IMR-90 (cell line): ENCODE results near the gene PLEKHG5. TPM values are rescaled to one million over a fixed set of nuclear protein-coding genes. Genes with fewer than 3 reads are reported as not detected.

Experiments used
- ATAC-seq: fragments of 200-7000 bp; cut with Tn5 transposase; 2 replicates; pipeline ENCODE4 v1.9.1; 2020; ENCODE audit warnings: low read depth, mild to moderate bottlenecking, moderate library complexity
- BruUV-seq: library from RNA; stranded (reverse); fragments of 400-500 nt; replicated peaks from 2 replicates; lab custom pipeline; 2021; lab: Mats Ljungman, UMichigan
- CTCF ChIA-PET: fragments of 300-600 bp; formaldehyde crosslinking; extraction: SDS; loops from one replicate; lab custom pipeline; 2021; ENCODE audit warnings: antibody characterized with exemption; lab: Yijun Ruan, JAX
- POLR2A ChIA-PET: fragments of 300-600 bp; sonication (Branson Sonifier 250); formaldehyde crosslinking; loops from one replicate; lab custom pipeline; 2022; ENCODE audit warnings: antibody characterized with exemption; ENCODE audit not compliant: unreplicated experiment; lab: Charles Lee
- DNase-seq: peaks from one replicate; pipeline ENCODE4 v3.0.0; 2013
- H2AFZ ChIP-seq: replicated peaks from 2 replicates; pipeline ENCODE3; 2013; ENCODE audit warnings: low read length, mild to moderate bottlenecking; ENCODE audit not compliant: poor library complexity
- H2AK5ac ChIP-seq: 2 replicates; pipeline ENCODE4 v1.6.1; 2013; ENCODE audit warnings: low read depth, low read length, inconsistent platforms
- H2AK9ac ChIP-seq: replicated peaks from 2 replicates; pipeline ENCODE3; 2013; ENCODE audit warnings: mild to moderate bottlenecking, low read depth, low read length, moderate library complexity; ENCODE audit not compliant: poor library complexity
- H2BK120ac ChIP-seq: 2 replicates; pipeline ENCODE4 v1.6.1; 2013; ENCODE audit warnings: low read depth, low read length, inconsistent platforms
- H2BK15ac ChIP-seq: 3 replicates; pipeline ENCODE4 v1.6.1; 2013; ENCODE audit warnings: low read depth, low read length, inconsistent platforms
- H2BK20ac ChIP-seq: 2 replicates; pipeline ENCODE4 v1.6.1; 2013; ENCODE audit warnings: low read depth, mild to moderate bottlenecking, inconsistent platforms, low read length, moderate library complexity
- H2BK5ac ChIP-seq: 2 replicates; pipeline ENCODE4 v1.6.1; 2013; ENCODE audit warnings: mild to moderate bottlenecking, low read depth, low read length, inconsistent platforms; ENCODE audit not compliant: poor library complexity, severe bottlenecking
- H3K14ac ChIP-seq: replicated peaks from 2 replicates; pipeline ENCODE4 v1.6.1; 2013; ENCODE audit warnings: low read depth, low read length, inconsistent platforms
- H3K18ac ChIP-seq: 2 replicates; pipeline ENCODE4 v1.6.1; 2013; ENCODE audit warnings: low read depth, low read length, control low read depth
- H3K23ac ChIP-seq: 2 replicates; pipeline ENCODE4 v1.6.1; 2013; ENCODE audit warnings: low read depth, low read length, inconsistent platforms
- H3K27ac ChIP-seq: 2 replicates; pipeline ENCODE4 v1.5.1; 2013; ENCODE audit warnings: mild to moderate bottlenecking, control low read depth, low read length; ENCODE audit not compliant: insufficient read depth
- H3K27me3 ChIP-seq: 2 replicates; pipeline ENCODE4 v1.6.1; 2013; ENCODE audit warnings: low read length; ENCODE audit not compliant: control insufficient read depth, insufficient read depth
- H3K36me3 ChIP-seq: 2 replicates; pipeline ENCODE4 v1.6.1; 2013; ENCODE audit warnings: low read length, mixed read lengths; ENCODE audit not compliant: control insufficient read depth, insufficient read depth
- H3K4ac ChIP-seq: 2 replicates; pipeline ENCODE4 v1.6.1; 2013; ENCODE audit warnings: low read depth, low read length, inconsistent platforms
- H3K4me1 ChIP-seq: 2 replicates; pipeline ENCODE4 v1.6.1; 2013; ENCODE audit warnings: low read length, mixed read lengths; ENCODE audit not compliant: control insufficient read depth, insufficient read depth
- H3K4me2 ChIP-seq: 2 replicates; pipeline ENCODE4 v1.6.1; 2013; ENCODE audit warnings: low read depth, mild to moderate bottlenecking, control low read depth, low read length, moderate library complexity
- H3K4me3 ChIP-seq: 2 replicates; pipeline ENCODE4 v1.5.1; 2013; ENCODE audit warnings: low read depth, mild to moderate bottlenecking, control low read depth, low read length, moderate library complexity; ENCODE audit not compliant: insufficient read depth
- H3K56ac ChIP-seq: 2 replicates; pipeline ENCODE4 v1.6.1; 2013; ENCODE audit warnings: low read length, inconsistent platforms; ENCODE audit not compliant: insufficient read depth; ENCODE audit errors: extremely low read depth
- H3K79me1 ChIP-seq, 2 experiments: 2 replicates each; pipeline ENCODE4 v1.6.1; 2013; ENCODE audit warnings: low read length in 2 of 2, inconsistent platforms in 1 of 2, low read depth in 1 of 2
- H3K9ac ChIP-seq: 2 replicates; pipeline ENCODE4 v1.6.1; 2013; ENCODE audit warnings: low read depth, low read length, control low read depth
- H3K9me1 ChIP-seq: 2 replicates; pipeline ENCODE4 v1.6.1; 2013; ENCODE audit warnings: low read length, inconsistent platforms; ENCODE audit not compliant: insufficient read depth
- H3K9me3 ChIP-seq: 2 replicates; pipeline ENCODE4 v1.6.1; 2013; ENCODE audit warnings: low read length; ENCODE audit not compliant: control insufficient read depth, insufficient read depth
- H4K20me1 ChIP-seq: 2 replicates; pipeline ENCODE4 v1.6.1; 2013; ENCODE audit warnings: low read length, inconsistent platforms; ENCODE audit not compliant: insufficient read depth
- H4K5ac ChIP-seq: 2 replicates; pipeline ENCODE4 v1.6.1; 2013; ENCODE audit warnings: mild to moderate bottlenecking, low read depth, low read length, control low read depth
- H4K8ac ChIP-seq, 2 experiments: 2 replicates each; pipeline ENCODE4 v1.6.1; 2013; ENCODE audit warnings: low read depth in 2 of 2, low read length in 2 of 2, control low read depth in 1 of 2, inconsistent platforms in 1 of 2
- H4K91ac ChIP-seq: 2 replicates; pipeline ENCODE4 v1.6.1; 2013; ENCODE audit warnings: low read depth, low read length, inconsistent platforms; ENCODE audit not compliant: insufficient read depth
- CEBPB ChIP-seq: IDR thresholded peaks from 2 replicates; pipeline ENCODE4 v1.6.1; 2012; ENCODE audit warnings: low read depth, low read length, improper control_type of control experiment
- MAFK ChIP-seq: IDR thresholded peaks from 2 replicates; pipeline ENCODE4 v1.6.1; 2012; ENCODE audit warnings: low read depth, low read length, improper control_type of control experiment
- MXI1 ChIP-seq: IDR thresholded peaks from 2 replicates; pipeline ENCODE4 v1.6.1; 2012; ENCODE audit warnings: low read depth, mild to moderate bottlenecking, low read length, moderate library complexity, borderline replicate concordance
- whole genome bisulfite sequencing, 2 experiments: methylation state at CpG; one replicate each; pipeline versions ENCODE4 v1.1.5 to v1.1.7; 2013; ENCODE audit warnings: missing lambda C conversion rate in 2 of 2; ENCODE audit not compliant: insufficient read length in 1 of 2; ENCODE audit errors: extremely low coverage in 2 of 2; 5-methylcytosine and 5-hydroxymethylcytosine counted together
- dilution Hi-C: fragments of 300-500 bp; cut with HindIII; formaldehyde crosslinking; loops from one replicate; pipeline ENCODE4 v1.14.3; 2018; ENCODE audit warnings: low sequenced_read_pairs; ENCODE audit not compliant: unreplicated experiment
- in situ Hi-C: fragments of 300-500 bp; cut with MboI; formaldehyde crosslinking; loops from 3 replicates; pipeline ENCODE4 v1.14.3; 2019; ENCODE audit warnings: low sequenced_read_pairs, inconsistent platforms, mixed read lengths
- intact Hi-C: fragments of 100-400 bp; cut with micrococcal nuclease; formaldehyde crosslinking; loops from 2 replicates; pipeline ENCODE4 v1.10.0; 2022
- polyA plus RNA-seq, 3 experiments: library from polyadenylated mRNA; depleted of rRNA; stranded (reverse); fragments of >200 nt; gene quantifications; 2 replicates each; pipeline ENCODE4 v1.2.3, GENCODE V29; 2012; ENCODE audit warnings: low replicate concordance in 1 of 3
- total RNA-seq: library from RNA; depleted of rRNA; stranded (reverse); fragments of >200 nt; gene quantifications from 2 replicates; pipeline ENCODE4 v1.2.3, GENCODE V29; 2012

PLEKHG5 gene
- total and polyA plus RNA-seq, 2 of the 4 experiments (the other 2 are of a cell fraction), result 4.8 to 11.6 TPM

DNA sequence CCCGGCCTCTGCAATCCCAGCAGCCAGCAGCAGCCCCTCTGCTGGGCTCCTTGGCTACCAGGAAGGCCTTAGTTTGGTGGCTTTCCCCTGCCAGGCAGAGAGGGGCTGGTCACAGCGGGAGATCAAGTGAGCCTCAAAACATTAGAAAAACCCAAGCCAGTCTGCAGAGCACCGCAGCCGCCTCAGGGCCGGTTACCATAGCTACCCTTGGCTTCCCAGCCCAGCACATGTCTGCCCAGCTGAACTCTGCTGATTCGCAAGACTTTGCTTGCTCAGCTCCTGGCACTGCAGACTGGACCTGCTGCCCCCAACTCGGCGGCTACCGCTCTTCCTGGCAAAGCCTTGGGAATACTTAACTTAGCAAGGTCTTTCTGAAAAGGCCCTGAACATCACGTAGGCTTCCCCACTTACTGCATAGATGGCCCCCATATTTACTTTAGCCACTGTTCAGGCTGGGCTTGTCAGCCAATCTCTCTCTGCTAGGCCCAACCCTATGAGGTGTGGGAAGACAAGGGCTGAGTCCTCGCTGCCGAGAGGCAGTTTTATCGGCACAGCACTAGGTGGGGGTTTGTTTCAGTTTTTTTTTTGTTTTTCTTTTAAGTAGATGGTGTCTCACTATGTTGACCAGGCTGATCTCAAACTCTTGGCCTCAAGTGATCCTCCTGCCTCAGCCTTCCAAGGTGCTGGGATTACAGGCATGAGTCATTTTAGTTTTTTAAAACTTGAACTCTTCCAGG lies 28.6 kb upstream of the PLEKHG5 start:
- H3K23ac ChIP-seq, result no peak overlapping the region
- H3K4me2 ChIP-seq, result peak overlapping the region; percentile 3; the same call in 1 of the 2 replicates
- no peak overlapping the region for H2AK5ac ChIP-seq
- intact Hi-C loops (loop anchor here (2.0 kb wide), 1 partner anchor 19 kb away; no protein-coding TSS in a partner anchor), dilution Hi-C loops (no loop called here), in situ Hi-C loops (no loop called here)
- peak; percentile 80 for DNase-seq
- no peaks in the 10 kb centered on the region for H3K27me3 ChIP-seq
- POLR2A ChIA-PET, result no interaction called here
- H3K9me1 ChIP-seq, result peaks cover 6% of the 10 kb centered on the region; the same call in 1 of the 2 replicates
- no peaks in the 10 kb centered on the region for H4K20me1 ChIP-seq
- H2AFZ ChIP-seq, result peak overlapping the region; percentile 26
- CTCF ChIA-PET, result no interaction called here
- H3K9ac ChIP-seq, result no peak overlapping the region
- H2BK5ac ChIP-seq, result no peak overlapping the region
- H2BK15ac ChIP-seq, result no peak overlapping the region
- no TSS peak for BruUV-seq
- H3K27ac ChIP-seq, result no peak overlapping the region
- no peak overlapping the region for H3K14ac ChIP-seq
- H4K8ac ChIP-seq, result no peak overlapping the region
- H2BK120ac ChIP-seq, result no peak overlapping the region
- WGBS, 2 experiments, result 4% methylated on average over 3 of the region's 13 CpGs; no CpG with 5 or more reads in 1 of the 2 experiments
- peaks cover 11% of the 10 kb centered on the region for H3K4me1 ChIP-seq
- no peak overlapping the region for H2BK20ac ChIP-seq
- no peak overlapping the region for H4K5ac ChIP-seq
- peak; percentile 87 for ATAC-seq
- H3K36me3 ChIP-seq, result peaks cover 3% of the 10 kb centered on the region
- H3K4me3 ChIP-seq, result no peak overlapping the region
- no peak overlapping the region for H2AK9ac ChIP-seq
- H4K91ac ChIP-seq, result no peak overlapping the region
- no peaks in the 10 kb centered on the region for H3K9me3 ChIP-seq
- H3K79me1 ChIP-seq, result no peaks in the 10 kb centered on the region
- H3K56ac ChIP-seq, result no peak overlapping the region
- TF ChIP-seq MXI1 (peak; percentile 99), CEBPB (no peak), MAFK (peak; percentile 45)
- no peak overlapping the region for H3K18ac ChIP-seq
- no peak overlapping the region for H3K4ac ChIP-seq
